AG04449 (cell line): ENCODE data around the gene CCDC97.
A peak's percentile ranks its signal among the peaks of the same experiment; 100 is the strongest.

ENCODE experiments used
- CTCF ChIA-PET: fragments of 350-600 bp; formaldehyde crosslinking; extraction: SDS; loops from one replicate; lab custom pipeline; 2021; ENCODE audit warnings: antibody characterized with exemption; lab: Yijun Ruan, JAX
- POLR2A ChIA-PET: fragments of 400-600, 350-600 bp; formaldehyde crosslinking; extraction: SDS; loops from one replicate; lab custom pipeline; 2020; ENCODE audit warnings: antibody characterized with exemption, inconsistent platforms; lab: Yijun Ruan, JAX
- DNase-seq: peaks from one replicate; pipeline ENCODE4 v3.0.0-alpha.2; 2010; ENCODE audit warnings: low read depth, low spot score
- H3K4me3 ChIP-seq: 2 replicates; pipeline ENCODE4 v1.5.1; 2011; ENCODE audit warnings: low read depth, mild to moderate bottlenecking, control low read depth, low read length
- TF ChIP-seq, protein P1 (sequence below): IDR thresholded peaks from one replicate; pipeline ENCODE4 v1.5.1; 2011; ENCODE audit warnings: mild to moderate bottlenecking, moderate library complexity, low read length, control low read depth, inconsistent platforms; ENCODE audit not compliant: insufficient read depth; ENCODE audit errors: missing control alignments

Gene CCDC97

DNA sequence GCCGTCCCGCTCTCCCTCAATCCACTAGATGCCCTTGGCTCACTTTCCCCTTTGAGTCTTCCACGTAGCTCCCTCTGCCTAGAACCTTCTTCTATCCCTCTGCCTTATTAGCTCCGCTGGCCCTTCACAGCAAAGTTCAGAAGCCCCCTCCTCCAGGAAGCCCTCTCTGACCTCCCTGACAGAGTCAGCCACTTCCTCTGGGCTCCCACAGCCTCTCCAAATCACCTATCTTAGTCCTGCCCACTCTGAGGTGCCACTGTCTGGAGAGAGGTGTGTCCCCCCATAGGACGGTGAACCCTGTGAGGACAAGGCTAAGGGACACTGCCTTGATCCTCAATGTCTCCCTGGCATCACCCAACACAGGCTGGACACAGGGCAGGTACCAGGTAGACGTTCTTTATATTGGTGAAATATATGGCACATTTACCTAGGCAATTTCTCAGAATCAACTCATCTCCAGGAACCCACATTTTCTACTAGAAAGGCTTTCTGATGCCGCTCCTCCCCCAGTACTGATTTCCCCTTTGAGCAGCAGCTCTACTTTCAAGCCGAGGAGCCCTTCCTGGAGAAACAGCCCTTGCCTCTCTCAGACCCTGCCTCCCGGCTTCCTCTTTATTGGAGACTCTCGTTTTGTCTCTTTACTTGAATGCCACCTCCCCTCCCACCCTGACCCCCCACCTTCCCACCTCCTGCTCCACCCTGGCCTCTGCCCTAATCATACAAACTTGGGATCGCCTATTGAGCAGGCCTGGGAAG lies 47.2 kb downstream of the CCDC97 start:
- DNase-seq, result no peak
- TF ChIP-seq, protein P1, sequence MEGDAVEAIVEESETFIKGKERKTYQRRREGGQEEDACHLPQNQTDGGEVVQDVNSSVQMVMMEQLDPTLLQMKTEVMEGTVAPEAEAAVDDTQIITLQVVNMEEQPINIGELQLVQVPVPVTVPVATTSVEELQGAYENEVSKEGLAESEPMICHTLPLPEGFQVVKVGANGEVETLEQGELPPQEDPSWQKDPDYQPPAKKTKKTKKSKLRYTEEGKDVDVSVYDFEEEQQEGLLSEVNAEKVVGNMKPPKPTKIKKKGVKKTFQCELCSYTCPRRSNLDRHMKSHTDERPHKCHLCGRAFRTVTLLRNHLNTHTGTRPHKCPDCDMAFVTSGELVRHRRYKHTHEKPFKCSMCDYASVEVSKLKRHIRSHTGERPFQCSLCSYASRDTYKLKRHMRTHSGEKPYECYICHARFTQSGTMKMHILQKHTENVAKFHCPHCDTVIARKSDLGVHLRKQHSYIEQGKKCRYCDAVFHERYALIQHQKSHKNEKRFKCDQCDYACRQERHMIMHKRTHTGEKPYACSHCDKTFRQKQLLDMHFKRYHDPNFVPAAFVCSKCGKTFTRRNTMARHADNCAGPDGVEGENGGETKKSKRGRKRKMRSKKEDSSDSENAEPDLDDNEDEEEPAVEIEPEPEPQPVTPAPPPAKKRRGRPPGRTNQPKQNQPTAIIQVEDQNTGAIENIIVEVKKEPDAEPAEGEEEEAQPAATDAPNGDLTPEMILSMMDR, result no peak
- ChIA-PET CTCF (interaction anchor here (0.7 to 6.8 kb wide), 3 partner anchors 9 to 122 kb away, joined by 3 to 103 read pairs (median 4); partner anchors contain the start of gene B9D2), POLR2A (interaction anchor here (0.5 kb wide), 1 partner anchor 26 kb away, joined by 3 read pairs; no protein-coding TSS in a partner anchor)
- no peak overlapping the region for H3K4me3 ChIP-seq

DNA sequence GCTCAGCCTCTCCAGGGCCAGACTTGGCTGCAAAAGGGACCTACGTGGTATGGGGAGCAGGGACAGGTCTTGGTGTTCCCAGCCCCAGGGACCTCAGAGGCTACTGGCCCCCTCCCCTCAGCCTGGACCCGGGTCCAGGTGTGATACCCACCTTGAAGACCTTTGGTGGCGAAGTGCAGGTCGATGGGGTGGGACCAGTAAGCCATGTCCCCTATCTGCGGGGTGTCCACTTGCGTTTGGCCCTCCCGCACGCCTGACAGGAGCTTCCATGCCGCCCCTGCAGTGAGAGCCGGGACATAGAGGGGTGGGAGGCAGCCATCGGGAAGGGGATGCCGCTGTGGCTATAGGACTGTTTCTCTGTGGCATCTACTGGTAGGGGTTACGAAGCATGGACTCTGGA lies 47.8 kb downstream of the CCDC97 start:
- no peak for DNase-seq
- no peak overlapping the region for H3K4me3 ChIP-seq
- CTCF ChIA-PET, result no interaction called here
- POLR2A ChIA-PET, result interaction anchor here (0.5 kb wide), 1 partner anchor 25 kb away, joined by 3 read pairs; no protein-coding TSS in a partner anchor
- TF ChIP-seq, protein P1, result no peak

DNA sequence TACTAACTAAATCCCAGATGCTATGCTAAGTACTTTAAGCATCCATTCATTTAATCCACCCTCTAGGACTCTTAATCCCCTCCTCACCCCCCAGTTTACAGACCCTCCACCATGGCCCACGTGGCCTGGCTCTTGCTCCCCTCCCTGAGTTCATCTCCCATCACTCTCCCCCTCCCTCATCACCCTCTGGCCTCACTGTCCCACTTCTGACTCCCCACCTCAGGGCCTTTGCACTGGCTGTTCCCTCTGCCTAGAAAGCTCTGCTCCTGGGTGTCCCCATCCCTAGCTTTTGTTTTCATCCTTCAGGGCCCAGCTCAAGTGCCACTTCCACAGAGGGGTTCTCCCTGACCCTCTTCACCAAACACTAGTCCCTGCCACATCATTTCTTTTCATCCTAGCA lies 49.8 kb downstream of the CCDC97 start:
- no peak for DNase-seq
- ChIA-PET CTCF (interaction anchor here (1.0 kb wide), 1 partner anchor 10 kb away, joined by 4 read pairs; no protein-coding TSS in a partner anchor), POLR2A (no interaction called here)
- TF ChIP-seq, protein P1, result no peak
- no peak overlapping the region for H3K4me3 ChIP-seq

DNA sequence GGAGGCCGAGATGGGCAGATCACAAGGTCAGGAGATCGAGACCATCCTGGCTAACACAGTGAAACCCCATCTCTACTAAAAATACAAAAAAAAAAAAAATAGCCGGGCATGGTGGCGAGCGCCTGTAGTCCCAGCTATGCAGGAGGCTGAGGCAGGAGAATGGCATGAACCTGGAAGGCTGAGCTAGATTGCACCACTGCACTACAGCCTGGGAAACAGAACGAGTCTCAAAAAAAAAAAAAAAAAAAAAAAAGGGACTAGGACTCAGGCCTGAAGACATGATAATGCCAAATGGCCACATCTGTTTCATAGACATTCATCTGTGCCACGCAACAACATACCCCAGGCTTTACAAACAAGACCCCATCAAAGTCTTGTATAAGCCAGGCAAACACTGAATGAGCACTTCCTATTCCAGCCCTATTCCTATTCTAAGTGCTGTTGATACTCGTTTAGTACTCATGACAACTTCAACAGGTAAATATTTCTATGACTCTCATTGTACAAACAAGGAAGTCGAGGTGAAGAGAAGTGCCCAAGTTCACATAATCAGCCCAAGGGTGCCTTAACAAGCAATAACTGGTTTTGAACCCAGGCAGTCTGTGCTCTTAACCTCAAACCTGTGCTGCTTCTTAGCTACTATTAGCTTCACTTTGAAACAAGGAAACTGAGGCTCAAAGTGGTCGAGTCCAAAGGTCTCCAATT lies 52.3 kb downstream of the CCDC97 start:
- CTCF ChIA-PET, result interaction anchor here (9.7 kb wide), 1 partner anchor 8 kb away, joined by 103 read pairs; the partner anchor contains the start of gene TGFB1
- no peak overlapping the region for H3K4me3 ChIP-seq
- POLR2A ChIA-PET, result interaction anchor here (2.8 kb wide), 1 partner anchor 10 kb away, joined by 29 read pairs; the partner anchor contains the start of gene TGFB1
- TF ChIP-seq, protein P1, result no peak
- no peak for DNase-seq

DNA sequence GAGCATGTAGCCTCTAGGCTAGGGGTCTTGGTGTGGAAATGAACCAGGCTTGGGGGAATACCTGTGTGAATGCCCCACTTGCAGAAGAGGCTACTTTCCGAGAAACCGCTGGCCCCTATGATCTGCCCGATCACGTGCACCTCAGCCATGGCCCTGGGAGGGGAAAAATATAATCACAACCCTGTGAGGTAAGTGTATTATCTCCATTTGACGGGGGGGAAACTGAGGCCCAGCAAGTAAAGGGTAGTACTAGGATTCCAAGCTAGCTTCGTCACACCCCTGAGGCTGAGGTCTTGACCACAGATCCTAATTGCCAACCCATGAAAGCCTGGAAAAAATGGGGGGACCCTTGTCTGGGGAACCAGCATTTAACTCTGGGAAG lies 53.4 kb downstream of the CCDC97 start:
- H3K4me3 ChIP-seq, result peak overlapping the region; percentile 98
- CTCF ChIA-PET, result interaction anchor here (2.7 to 9.7 kb wide), 2 partner anchors 9 to 42 kb away, joined by 13 to 103 read pairs; partner anchors contain the start of gene TGFB1
- TF ChIP-seq, protein P1, result no peak
- POLR2A ChIA-PET, result interaction anchor here (2.8 kb wide), 1 partner anchor 11 kb away, joined by 29 read pairs; the partner anchor contains the start of gene TGFB1
- DNase-seq, result no peak
